K562 (cell line): Measurements from ENCODE around the gene SLC37A4. TPM values are rescaled to one million over a fixed set of nuclear protein-coding genes. Genes with fewer than 3 reads are reported as not detected.

Experiments
- BRCA1 ChIP-seq, 2 experiments: fragments of 450-650 bp in 1 of 2; sonication (generic) in 1 of 2; formaldehyde crosslinking in 1 of 2; IDR thresholded peaks; 2 replicates each; pipeline versions ENCODE4 v1.5.0 to v1.6.1; 2017 to 2020; ENCODE audit warnings: mild to moderate bottlenecking in 1 of 2, missing genetic modification reagents in 1 of 2
- CBX8 ChIP-seq: fragments of 200-600 bp; sonication (generic); IDR thresholded peaks from 2 replicates; pipeline ENCODE4 v1.6.1; 2012; ENCODE audit warnings: borderline replicate concordance, mixed run types, low read depth, mild to moderate bottlenecking, moderate library complexity, mixed read lengths, low read length, control low read depth, inconsistent platforms; ENCODE audit not compliant: poor library complexity, severe bottlenecking; ENCODE audit errors: extremely low read depth
- CEBPB ChIP-seq: fragments of 450-650 bp; IDR thresholded peaks from 2 replicates; pipeline ENCODE4 v1.6.1; 2016; ENCODE audit warnings: missing genetic modification characterization, missing compliant biosample characterization
- CHD7 ChIP-seq: fragments of 200-600 bp; sonication (generic); IDR thresholded peaks from one replicate; pipeline ENCODE4 v1.6.1; 2012; ENCODE audit warnings: mild to moderate bottlenecking, low read depth, low read length, inconsistent platforms
- IRF1 ChIP-seq: sonication (generic); formaldehyde crosslinking; IDR thresholded peaks from 2 replicates; pipeline ENCODE4 v1.8.0; 2022; ENCODE audit warnings: missing genetic modification reagents, mild to moderate bottlenecking, borderline replicate concordance
- MEIS2 ChIP-seq: fragments of 450-650 bp; IDR thresholded peaks from 2 replicates; pipeline ENCODE4 v1.6.1; 2014; ENCODE audit warnings: mild to moderate bottlenecking; ENCODE audit not compliant: partially characterized antibody
- RBFOX2 ChIP-seq: fragments of 200-400 bp; formaldehyde crosslinking; IDR thresholded peaks from 2 replicates; pipeline ENCODE4 v1.6.1; 2017; ENCODE audit warnings: low read depth, mild to moderate bottlenecking, low read length, moderate library complexity
- SMARCC2 ChIP-seq: fragments of 450-650 bp; IDR thresholded peaks from 2 replicates; pipeline ENCODE4 v1.6.1; 2017; ENCODE audit warnings: antibody characterized with exemption, moderate library complexity, mild to moderate bottlenecking, low read depth
- STAT6 ChIP-seq: sonication (generic); formaldehyde crosslinking; IDR thresholded peaks from 2 replicates; pipeline ENCODE4 v1.8.1; 2023; ENCODE audit warnings: mild to moderate bottlenecking, missing genetic modification reagents
- THRAP3 ChIP-seq: fragments of 450-650 bp; IDR thresholded peaks from 2 replicates; pipeline ENCODE4 v1.6.1; 2016; ENCODE audit warnings: mild to moderate bottlenecking, inconsistent platforms, borderline replicate concordance
- ZNF75A ChIP-seq: fragments of 450-650 bp; formaldehyde crosslinking; IDR thresholded peaks from 2 replicates; pipeline ENCODE4 v1.4.0; 2020; ENCODE audit warnings: mild to moderate bottlenecking
- ZNF830 ChIP-seq: fragments of 250-450 bp; sonication (Bioruptor Pico); IDR thresholded peaks from 2 replicates; pipeline ENCODE4 v1.5.0; 2021; ENCODE audit warnings: mild to moderate bottlenecking
- polyA plus RNA-seq, 8 experiments: library from polyadenylated mRNA; depleted of rRNA in 4 of 8; stranded (reverse) in 5 of 8; unstranded in 3 of 8; fragments of >200 nt; fragmentation: Nextera tagmentation in 2 of 8; fragmentation: Illumina TruSeq in 1 of 8; extraction: Ambion mirVana in 2 of 8; extraction: Trizol in 1 of 8; gene quantifications; 2 replicates each; pipeline versions ENCODE4 v1.2.1 to v1.2.3, GENCODE V29; 2011 to 2014; ENCODE audit warnings: inconsistent platforms in 1 of 8, missing spikeins in 1 of 8
- total RNA-seq, 7 experiments: library from RNA; depleted of rRNA in 6 of 7; stranded (reverse); fragments of >200 nt in 6 of 7; fragmentation: Illumina TruSeq in 2 of 7; extraction: Trizol in 2 of 7; gene quantifications; 2 replicates each; pipeline versions ENCODE4 v1.2.1 to v1.2.3, GENCODE V29; 2011 to 2021; ENCODE audit warnings: low replicate concordance in 1 of 7

Gene SLC37A4
- total and polyA plus RNA-seq, 9 of the 15 experiments (the other 6 are each of a cell fraction or from before 2014, with no cell fraction given) = 24.7 to 73.9 (median 40.7) TPM

- TF ChIP-seq CHD7 (no peak), BRCA1 (IDR thresholded peaks at IDR 0.05) (no peak), BRCA1 (CRISPR knock-in tag; IDR thresholded peaks at IDR 0.05) (no peak), THRAP3 (no peak), ZNF830 (CRISPR knock-in tag) (no peak), CEBPB (tag) (no peak), ZNF75A (CRISPR knock-in tag) (no peak), STAT6 (CRISPR knock-in tag) (no peak; the same call in 1 of the 2 replicates), RBFOX2 (peak; percentile 90), CBX8 (no peak), MEIS2 (peak; percentile 15), SMARCC2 (no peak), IRF1 (no peak)
These were observed 32.9 kb downstream of the SLC37A4 start, which contains the start of gene CENATAC (continued) for GRCh38 chr11:118997627-118998387.
